HG03280 (cell line): ENCODE results near the gene NAA20.

Source experiments
- ATAC-seq: cut with Tn5 transposase; IDR thresholded peaks from one replicate; pipeline ENCODE4 v1.9.1; 2021; ENCODE audit warnings: mild to moderate bottlenecking, moderate library complexity; ENCODE audit not compliant: unreplicated experiment

Gene NAA20

DNA sequence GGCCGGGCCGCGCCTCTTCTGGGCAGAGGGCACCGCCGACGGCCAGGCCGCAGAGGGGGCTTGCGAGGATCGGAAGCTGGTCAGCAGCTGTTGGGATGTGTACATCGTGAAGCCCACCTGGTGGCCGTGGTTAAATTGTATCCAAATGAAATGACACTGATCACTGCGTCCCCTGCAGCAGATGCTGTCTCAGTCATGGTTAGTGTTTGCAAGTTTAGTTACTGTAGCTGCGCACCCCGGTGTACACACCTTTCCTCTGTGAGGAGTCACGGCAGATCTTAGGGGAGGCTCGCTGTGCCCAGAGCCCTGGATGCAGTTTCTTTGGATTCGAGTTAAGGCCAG, 653 bp downstream of the NAA20 start:
- no peak for ATAC-seq

GRCh38 chr20:20018366-20018765, 1.2 kb downstream of the NAA20 start:
- ATAC-seq = no peak

DNA sequence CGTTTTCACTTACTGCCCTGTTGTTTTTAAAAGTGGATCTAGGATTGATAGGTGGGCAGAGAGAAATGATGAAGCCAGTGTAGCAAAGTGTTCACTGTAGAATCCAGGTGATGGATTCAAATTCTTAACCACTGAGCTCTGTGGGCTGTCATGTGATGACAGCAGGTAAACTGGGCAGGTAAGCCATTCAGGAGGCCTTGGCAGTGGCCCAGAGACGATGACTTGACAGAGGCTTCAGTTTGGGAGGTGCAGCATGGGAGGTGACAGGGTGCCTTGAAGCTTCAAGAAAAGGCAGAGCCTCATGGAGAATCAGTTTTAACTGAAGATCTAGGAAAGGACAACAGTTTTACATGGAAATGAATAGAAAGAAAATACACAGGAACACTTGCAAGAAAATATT, 2.0 kb downstream of the NAA20 start:
- ATAC-seq = no peak

GRCh38 chr20:20020908-20021307, 3.7 kb downstream of the NAA20 start:
- no peak for ATAC-seq

DNA sequence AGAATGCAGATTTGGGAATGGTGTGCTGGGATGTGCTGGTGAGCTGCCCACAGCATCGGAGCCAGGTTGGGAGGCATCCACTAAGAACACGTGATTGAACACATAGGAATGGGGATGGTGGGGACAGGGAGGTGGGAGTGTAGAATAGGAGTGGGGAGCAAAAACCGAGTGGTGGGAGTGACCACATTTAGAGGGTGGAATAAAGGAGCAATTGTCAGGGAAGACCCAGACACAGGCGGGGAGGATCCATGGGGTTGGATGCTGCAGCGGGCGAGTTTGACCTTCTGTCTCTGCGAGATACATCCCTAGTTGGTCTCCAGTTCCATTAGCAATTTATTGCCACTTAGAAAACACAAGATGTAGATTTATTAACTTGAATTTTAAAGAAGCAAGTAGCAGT, 4.7 kb downstream of the NAA20 start:
- ATAC-seq = no peak

DNA sequence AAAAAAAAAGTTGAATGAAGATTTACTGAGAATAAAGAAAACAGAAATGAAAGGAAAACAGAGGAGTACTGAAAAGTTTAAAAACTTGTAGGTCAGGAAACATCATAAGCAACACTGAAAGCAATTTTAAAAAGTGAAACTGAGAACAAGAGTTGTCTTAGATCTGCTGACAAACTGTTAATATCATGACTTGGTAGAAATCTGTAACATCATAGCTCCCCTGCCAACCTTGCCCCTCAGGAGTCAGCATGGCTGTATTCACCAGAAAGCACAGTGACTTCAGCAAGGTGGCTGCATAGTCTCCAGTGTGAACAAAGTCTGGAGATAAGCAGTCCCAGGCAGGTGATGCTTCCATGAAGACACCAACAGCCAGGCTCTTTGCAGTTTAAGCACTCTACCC, 5.3 kb downstream of the NAA20 start:
- ATAC-seq = peak; percentile 73

DNA sequence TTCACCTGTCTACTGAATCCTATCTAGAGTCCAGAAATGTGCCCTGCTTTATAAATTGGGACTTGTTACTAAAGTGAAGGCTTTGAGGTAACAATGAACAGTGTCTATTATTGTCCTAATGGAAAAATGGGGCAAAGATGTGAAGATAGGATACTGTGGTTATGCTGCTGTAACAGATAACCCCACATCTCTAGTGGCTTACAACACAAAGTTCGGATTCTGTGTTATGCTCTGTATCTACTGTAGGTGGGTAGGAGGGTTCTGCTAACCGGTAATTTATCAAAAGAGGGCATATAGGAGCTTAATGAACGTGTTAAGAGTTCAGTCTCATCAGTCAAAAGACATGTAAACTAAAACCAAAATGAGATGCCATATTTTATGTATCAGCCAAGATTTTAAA, 6.2 kb downstream of the NAA20 start:
- no peak for ATAC-seq

- no peak for ATAC-seq
Measured at GRCh38 chr20:20024942-20025341, 7.8 kb downstream of the NAA20 start.

DNA sequence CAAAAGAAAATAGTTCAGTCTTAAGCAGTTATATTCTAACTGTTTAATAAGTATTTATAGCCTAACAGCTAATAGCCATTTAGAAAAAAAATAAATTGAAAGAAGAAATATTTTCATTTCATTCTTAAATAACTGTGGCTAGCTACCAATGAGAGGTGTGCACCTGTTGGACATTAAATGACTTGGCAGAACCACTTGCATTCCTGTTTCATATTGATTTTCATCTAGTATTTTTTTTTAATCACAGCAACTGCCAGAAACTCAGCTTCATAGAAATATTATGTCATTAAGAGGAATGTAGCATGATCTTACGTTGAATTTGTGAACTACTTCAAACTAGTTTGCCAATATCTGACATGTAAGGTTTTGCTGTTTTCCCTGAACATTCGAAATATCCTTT, 10.1 kb downstream of the NAA20 start:
- no peak for ATAC-seq

- ATAC-seq = no peak
Measured at GRCh38 chr20:20031790-20032189, 14.6 kb downstream of the NAA20 start.

DNA sequence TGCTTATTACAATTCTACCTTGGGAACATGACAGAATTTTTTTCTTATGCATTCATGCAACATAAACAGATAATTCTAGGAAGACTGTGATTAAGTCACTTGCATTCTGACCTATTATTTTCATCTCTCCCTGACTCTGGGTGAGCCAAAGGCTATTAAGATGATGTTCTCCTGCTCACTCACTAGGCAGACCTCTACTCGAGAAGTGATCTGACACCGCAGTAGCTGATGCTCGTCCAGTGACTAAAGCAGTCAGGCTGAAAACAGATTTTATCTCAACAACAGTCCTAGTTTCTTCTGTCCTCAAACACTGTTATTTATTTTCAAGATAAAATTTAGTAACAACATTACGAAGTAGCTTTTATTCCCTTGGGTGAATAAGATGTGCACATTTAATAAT, 17.3 kb downstream of the NAA20 start:
- ATAC-seq = no peak

GRCh38 chr20:20036756-20037155, 19.6 kb downstream of the NAA20 start:
- no peak for ATAC-seq

DNA sequence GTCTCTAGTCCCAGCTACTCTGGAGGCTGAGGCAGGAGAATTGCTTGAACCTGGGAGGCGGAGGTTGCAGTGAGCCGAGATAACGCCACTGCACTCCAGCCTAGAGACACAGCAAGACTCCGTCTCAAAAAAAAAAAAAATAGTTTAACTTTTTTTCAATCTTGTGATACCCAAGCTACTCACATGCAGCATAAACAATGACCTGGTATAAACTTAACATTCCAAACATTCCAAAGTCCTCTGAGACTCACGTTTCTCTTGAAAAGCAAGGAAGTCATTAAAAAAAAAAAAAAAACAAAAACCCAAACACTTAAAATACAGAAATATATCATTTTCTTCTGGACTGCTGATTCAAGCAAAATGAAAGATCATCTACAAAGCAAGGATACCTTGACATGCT, 20.8 kb downstream of the NAA20 start:
- no peak for ATAC-seq

DNA sequence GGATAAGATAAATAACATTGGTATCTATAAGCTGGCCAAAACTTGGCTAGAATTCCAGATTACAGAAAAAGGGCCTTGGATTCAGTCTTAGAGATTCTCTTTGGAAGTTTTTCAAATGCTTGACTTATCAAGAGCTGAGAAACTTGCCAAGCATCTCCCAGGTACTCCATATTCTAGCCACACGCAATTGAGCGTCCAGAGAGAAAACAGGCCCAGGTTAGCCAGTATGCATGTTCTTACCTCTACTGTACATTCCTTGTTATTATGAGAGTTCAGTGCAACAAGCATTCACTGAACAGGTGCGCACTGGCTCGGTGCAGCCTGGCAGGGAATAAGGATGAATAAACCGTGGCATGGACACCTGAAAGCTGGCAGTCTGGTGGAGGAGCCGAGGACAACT, 21.4 kb downstream of the NAA20 start:
- no peak for ATAC-seq

DNA sequence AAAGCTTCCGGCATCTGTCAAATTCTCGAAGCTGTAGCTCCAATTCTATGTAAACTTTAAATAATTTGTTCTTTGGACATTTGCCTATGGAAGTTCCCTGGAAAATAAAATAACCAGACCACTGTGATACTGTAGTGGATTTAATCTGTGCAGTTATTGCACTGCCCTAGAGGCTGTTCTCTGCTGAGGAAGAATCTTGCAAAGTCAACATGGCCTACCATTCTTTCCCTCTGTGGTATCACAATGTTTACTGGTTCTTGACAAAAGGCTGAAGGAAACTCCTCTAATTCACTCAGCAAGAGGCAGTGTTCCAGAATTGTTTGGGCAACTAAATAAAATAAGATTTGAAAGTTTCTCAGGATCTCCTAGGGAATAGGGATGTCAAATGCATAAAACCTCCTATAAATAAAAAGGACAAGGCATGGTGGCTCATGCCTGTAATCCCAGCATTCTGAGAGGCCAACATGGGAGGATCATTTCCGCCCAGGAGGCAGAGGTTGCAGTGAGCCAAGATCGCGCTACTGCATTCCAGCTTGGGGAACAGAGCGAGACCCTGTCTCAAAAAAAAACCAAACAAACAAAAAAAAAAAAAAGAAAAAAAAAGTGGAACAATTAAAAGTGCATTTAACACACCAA, 22.7 kb downstream of the NAA20 start:
- ATAC-seq = no peak

GRCh38 chr20:20051767-20052073, 34.6 kb downstream of the NAA20 start:
- no peak for ATAC-seq

DNA sequence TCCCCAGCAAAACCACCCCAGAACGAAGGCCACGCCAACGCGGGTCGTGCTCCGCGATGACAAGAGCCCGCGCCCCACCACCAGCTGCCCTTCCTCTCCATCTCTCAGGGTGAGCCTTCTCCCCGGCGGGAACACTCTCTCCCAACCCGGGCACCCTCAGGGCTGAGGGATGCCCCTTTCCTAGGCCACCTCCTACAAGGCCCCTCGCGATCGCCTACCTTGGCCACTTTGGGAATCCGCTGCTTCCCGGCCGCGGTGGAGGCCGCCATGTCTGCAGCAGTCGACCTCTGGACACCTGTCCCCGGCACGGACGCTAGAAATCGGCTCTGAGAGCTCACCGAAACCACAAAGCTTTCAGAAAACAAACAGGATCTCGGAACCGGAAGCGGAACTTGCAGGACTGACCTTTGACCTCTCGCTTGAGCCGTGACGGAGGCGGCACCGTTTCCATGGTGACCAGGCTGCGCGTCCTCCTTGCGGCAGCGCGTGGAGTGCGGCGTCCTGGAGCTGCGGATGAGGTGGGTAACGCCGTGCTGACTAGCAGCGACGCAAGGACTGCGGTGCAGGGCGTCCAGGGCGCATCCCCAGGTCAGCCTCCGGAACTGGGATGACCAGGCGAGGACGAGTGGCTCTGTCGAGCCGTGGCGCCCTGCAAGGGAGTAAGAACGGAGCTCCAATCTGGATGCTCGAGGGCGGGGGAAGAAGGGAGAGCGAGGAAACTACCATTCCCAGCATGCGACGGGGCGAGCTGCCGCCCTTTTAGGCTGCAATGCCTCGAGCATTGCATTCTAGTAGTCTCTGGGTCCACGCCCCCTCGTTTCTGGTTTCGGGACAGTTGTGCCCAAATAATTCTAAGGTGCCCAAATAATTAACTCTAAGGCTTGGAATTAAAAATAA, 35.2 kb downstream of the NAA20 start, which contains the start of the genes CFAP61 and CRNKL1:
Gene CFAP61 (plus strand): TSS at position 459 of the 897 bp plus-strand sequence. CDS start 4,122 bp downstream, outside the sequence.
Gene CRNKL1 (minus strand): TSS at position 393 of the 897 bp plus-strand sequence. CDS start 124 bp downstream, at position 269.
- ATAC-seq = peak; percentile 91

GRCh38 chr20:20060234-20060998, 43.3 kb downstream of the NAA20 start:
- no peak for ATAC-seq

DNA sequence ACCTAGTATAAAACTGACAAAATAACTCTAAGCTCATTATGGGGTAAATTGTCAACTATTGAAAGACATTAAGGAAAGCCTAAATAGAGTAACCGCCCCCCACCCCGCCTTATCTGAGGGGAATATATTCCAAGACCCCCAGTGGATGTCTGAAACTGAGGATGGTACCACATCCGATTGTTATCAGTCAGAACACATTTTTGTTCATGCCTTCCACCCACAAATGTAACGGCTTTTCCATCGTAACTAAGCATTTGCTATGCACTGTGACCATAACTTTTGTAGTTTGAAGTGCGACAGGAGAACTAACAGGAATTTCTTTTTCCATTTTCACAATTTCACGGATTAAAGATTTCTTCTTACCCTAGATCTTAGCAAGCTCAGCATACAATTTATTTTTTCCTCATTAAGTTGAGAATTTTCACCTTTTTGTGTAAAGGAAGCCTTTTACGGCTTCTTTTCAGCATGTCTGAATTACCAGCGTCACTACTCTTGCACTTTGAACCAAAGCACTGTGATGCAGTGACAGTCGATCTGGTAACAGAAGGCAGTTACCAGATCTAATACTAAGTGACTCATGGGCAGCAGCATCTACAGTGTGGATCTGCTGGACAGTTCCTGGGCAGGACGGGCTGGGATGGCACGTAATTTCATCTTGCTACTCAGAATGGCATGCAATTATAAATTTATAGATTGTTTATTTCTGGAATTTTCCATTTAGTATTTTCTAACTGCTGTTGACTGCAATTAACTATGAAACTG, 47.0 kb downstream of the NAA20 start:
- ATAC-seq = no peak

DNA sequence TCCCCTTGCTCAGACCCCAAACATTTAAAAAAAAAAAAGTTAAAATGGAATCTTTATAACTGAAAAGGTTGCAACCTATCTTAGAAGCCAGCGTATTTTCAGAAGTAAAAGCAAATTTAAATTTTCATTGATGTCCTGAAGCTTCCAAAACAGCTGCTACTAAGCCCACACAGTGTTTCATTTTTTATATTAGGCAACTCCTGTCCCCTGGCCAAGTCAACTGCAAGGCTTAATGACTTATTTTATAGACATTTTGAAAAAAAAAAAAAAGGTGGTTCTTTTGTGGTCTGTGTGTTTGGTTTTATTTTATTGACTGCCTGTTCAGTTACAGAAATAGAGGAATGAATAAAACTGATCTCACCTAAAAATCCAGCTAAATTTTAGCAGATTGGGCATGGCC, 48.2 kb downstream of the NAA20 start:
- no peak for ATAC-seq
